Small intestine (tissue), 7 donors: ENCODE measurements around the gene SORL1. TPM values are rescaled to one million over a fixed set of nuclear protein-coding genes. Genes with fewer than 3 reads are reported as not detected.
"Not testable (repeated sequence)": the region's sequence is repeated elsewhere in the genome, so short reads cannot be mapped to it uniquely, and the experiment has no call there.

Experiments
- DNase-seq, 2 donors: peaks; one replicate each; pipeline versions ENCODE4 v3.0.0 to v3.0.0-alpha.2; 2013
- FAIRE-seq: peaks from 2 replicates; lab custom pipeline; 2012; peaks lifted over from hg19 to GRCh38; lab: Jason Lieb, UNC
- H3K27ac ChIP-seq, 3 donors: one replicate each; pipeline ENCODE4 v1.5.1; 2013; ENCODE audit warnings: low read length in 2 of 3, mild to moderate bottlenecking in 2 of 3, control low read depth in 1 of 3, inconsistent platforms in 1 of 3, low read depth in 1 of 3, moderate library complexity in 1 of 3
- H3K27me3 ChIP-seq, 3 donors: one replicate each; pipeline ENCODE4 v1.6.1; 2013; ENCODE audit warnings: low read length in 3 of 3, inconsistent platforms in 1 of 3; ENCODE audit not compliant: control insufficient read depth in 3 of 3, insufficient read depth in 3 of 3
- H3K36me3 ChIP-seq, 3 donors: one replicate each; pipeline ENCODE4 v1.6.1; 2013; ENCODE audit warnings: low read length in 3 of 3, inconsistent platforms in 1 of 3, low read depth in 1 of 3, mild to moderate bottlenecking in 1 of 3, moderate library complexity in 1 of 3; ENCODE audit not compliant: control insufficient read depth in 3 of 3, insufficient read depth in 2 of 3
- H3K4me1 ChIP-seq, 3 donors: one replicate each; pipeline ENCODE4 v1.6.1; 2013; ENCODE audit warnings: low read length in 2 of 3, inconsistent platforms in 1 of 3, low read depth in 1 of 3, mild to moderate bottlenecking in 1 of 3, moderate library complexity in 1 of 3; ENCODE audit not compliant: control insufficient read depth in 3 of 3, insufficient read depth in 2 of 3
- H3K4me3 ChIP-seq, 3 donors: one replicate each; pipeline ENCODE4 v1.5.1; 2013; ENCODE audit warnings: low read length in 3 of 3, control low read depth in 1 of 3, inconsistent platforms in 1 of 3, low read depth in 1 of 3, mild to moderate bottlenecking in 1 of 3, moderate library complexity in 1 of 3
- H3K9me3 ChIP-seq, 2 donors: one replicate each; pipeline ENCODE4 v1.6.1; 2013; ENCODE audit warnings: low read depth in 1 of 2, low read length in 1 of 2; ENCODE audit not compliant: control insufficient read depth in 2 of 2, insufficient read depth in 1 of 2
- WGBS, 3 donors: extraction: QIAGEN DNeasy Blood & Tissue Kit; methylation state at CpG; one replicate each; pipeline ENCODE4 v1.1.7; 2013; 5-methylcytosine and 5-hydroxymethylcytosine counted together
- polyA plus RNA-seq, 4 donors: library from polyadenylated mRNA; stranded (reverse) in 3 of 4; unstranded in 1 of 4; fragments of 200-250 nt in 3 of 4; fragments of 120-200 nt in 1 of 4; gene quantifications; one replicate each; pipeline versions ENCODE4 v1.2.1 to v1.2.3, GENCODE V29; 2013
- donor health status: healthy with polysubstance abuse.
- donor health status: control.
- donor health status: control.
- donor health status: Bipolar disorder and iron deficiency.
- donor health status: healthy.

Gene SORL1
- polyA plus RNA-seq, 4 donors: 4.6 to 64.5 (median 5.8) TPM

GRCh38 chr11:121636081-121636799, 184.1 kb downstream of the SORL1 start:
- Histone ChIP-seq H3K4me1 (no peaks in the 10 kb centered on the region), H3K4me3 (no peak overlapping the region), H3K36me3 (peaks cover 0 to 4% (median 0%) of the 10 kb centered on the region in 3 donors), H3K27me3 (no peaks in the 10 kb centered on the region), H3K9me3 (no peaks in the 10 kb centered on the region), H3K27ac (no peak overlapping the region)
- FAIRE-seq: no peak
- WGBS, 3 donors: 73 to 84% (median 77%) methylated on average over 2 of the region's 2 CpGs
- no peak for DNase-seq

GRCh38 chr11:121636800-121637176, 184.7 kb downstream of the SORL1 start:
- no peaks in the 10 kb centered on the region for H3K9me3 ChIP-seq
- no peaks in the 10 kb centered on the region for H3K27me3 ChIP-seq
- H3K36me3 ChIP-seq: peaks cover 0 to 4% (median 0%) of the 10 kb centered on the region in 3 donors
- FAIRE-seq (no peak), DNase-seq (no peak)
- WGBS, 3 donors: 86 to 90% (median 89%) methylated on average over 5 of the region's 5 CpGs
- H3K4me1 ChIP-seq: no peaks in the 10 kb centered on the region
- no peak overlapping the region for H3K4me3 ChIP-seq
- no peak overlapping the region for H3K27ac ChIP-seq

- H3K4me1 ChIP-seq, H3K27ac ChIP-seq, DNase-seq, H3K9me3 ChIP-seq, H3K36me3 ChIP-seq, H3K4me3 ChIP-seq, H3K27me3 ChIP-seq, FAIRE-seq: not testable (repeated sequence)
- 93 to 100% (median 97%) methylated on average over 4 to 7 of the region's 8 CpGs for WGBS, 3 donors
Measured at GRCh38 chr11:121637587-121637986, 185.5 kb downstream of the SORL1 start.

- 70 to 74% (median 73%) methylated on average over 9 of the region's 9 CpGs for WGBS, 3 donors
- FAIRE-seq: no peak
Measured at GRCh38 chr11:121643479-121644186, 191.5 kb downstream of the SORL1 start.

GRCh38 chr11:121644187-121644512, 192.0 kb downstream of the SORL1 start:
- H3K9me3 ChIP-seq: no peaks in the 10 kb centered on the region
- FAIRE-seq: no peak

More at GRCh38 chr11:121643479-121644186, 191.5 kb downstream of the SORL1 start:
- no peaks in the 10 kb centered on the region for H3K27me3 ChIP-seq
- no peaks in the 10 kb centered on the region for H3K9me3 ChIP-seq
- H3K4me3 ChIP-seq: no peak overlapping the region
- H3K27ac ChIP-seq: no peak overlapping the region
- no peaks in the 10 kb centered on the region for H3K4me1 ChIP-seq
- DNase-seq: no peak
- H3K36me3 ChIP-seq: no peaks in the 10 kb centered on the region

GRCh38 chr11:121645001-121645400, 192.9 kb downstream of the SORL1 start:
- 86 to 89% (median 87%) methylated on average over 2 of the region's 2 CpGs for WGBS, 3 donors
- DNase-seq: no peak
- no peak for FAIRE-seq
- no peak overlapping the region for H3K27ac ChIP-seq
- H3K4me3 ChIP-seq: no peak overlapping the region
- no peaks in the 10 kb centered on the region for H3K36me3 ChIP-seq
- no peaks in the 10 kb centered on the region for H3K9me3 ChIP-seq
- H3K4me1 ChIP-seq: no peaks in the 10 kb centered on the region
- H3K27me3 ChIP-seq: no peaks in the 10 kb centered on the region

More at GRCh38 chr11:121644187-121644512, 192.0 kb downstream of the SORL1 start:
- Histone ChIP-seq H3K27me3 (no peaks in the 10 kb centered on the region), H3K36me3 (no peaks in the 10 kb centered on the region), H3K4me3 (no peak overlapping the region), H3K27ac (no peak overlapping the region), H3K4me1 (no peaks in the 10 kb centered on the region)
- DNase-seq: no peak
- WGBS, 3 donors: 68 to 71% (median 69%) methylated on average over 4 of the region's 4 CpGs

GRCh38 chr11:121645596-121645995, 193.5 kb downstream of the SORL1 start:
- H3K4me1 ChIP-seq: no peaks in the 10 kb centered on the region
- H3K36me3 ChIP-seq: no peaks in the 10 kb centered on the region
- H3K4me3 ChIP-seq: no peak overlapping the region
- H3K27me3 ChIP-seq: no peaks in the 10 kb centered on the region
- no peaks in the 10 kb centered on the region for H3K9me3 ChIP-seq
- 89 to 100% (median 95%) methylated on average over 1 of the region's 1 CpG for WGBS, 3 donors
- no peak overlapping the region for H3K27ac ChIP-seq
- no peak for FAIRE-seq
- DNase-seq: no peak

- no peaks in the 10 kb centered on the region for H3K36me3 ChIP-seq
- H3K9me3 ChIP-seq: no peaks in the 10 kb centered on the region
- DNase-seq (no peak), FAIRE-seq (no peak)
- no peak overlapping the region for H3K4me3 ChIP-seq
- H3K27me3 ChIP-seq: peaks cover 0 to 2% (median 0%) of the 10 kb centered on the region in 3 donors
- 90 to 96% (median 95%) methylated on average over 4 of the region's 4 CpGs for WGBS, 3 donors
- no peaks in the 10 kb centered on the region for H3K4me1 ChIP-seq
- no peak overlapping the region for H3K27ac ChIP-seq
Measured at GRCh38 chr11:121648306-121648705, 196.2 kb downstream of the SORL1 start.
